ENCODE data around the gene ANP32B. TPM values are rescaled to one million over a fixed set of nuclear protein-coding genes. Genes with fewer than 3 reads are reported as not detected.
"Not testable (repeated sequence)": the region's sequence is repeated elsewhere in the genome, so short reads cannot be mapped to it uniquely, and the experiment has no call there.

Gene ANP32B
- 87.0 TPM for polyA plus RNA-seq

- no peaks in the 10 kb centered on the region for H3K36me3 Mint-ChIP-seq
- no peaks in the 10 kb centered on the region for H3K9me3 Mint-ChIP-seq
- peak within 1 kb of the TSS; percentile 89 to 94 (median 91) for H3K4me3 Mint-ChIP-seq
- peaks cover 24 to 28% (median 28%) of the 10 kb centered on the region in 3 donors for H3K4me1 Mint-ChIP-seq
- H3K27me3 Mint-ChIP-seq: no peaks in the 10 kb centered on the region
- H3K27ac Mint-ChIP-seq: peak within 1 kb of the TSS; percentile 93 to 98 (median 95)
These were observed at the start of gene ANP32B for GRCh38 chr9:97982683-97983588. ANP32B (plus strand) TSS chr9:97983341; CDS start chr9:97983556, 215 bp downstream.

GRCh38 chr9:97934321-97935115 is 48.6 kb upstream of the ANP32B start:
- peaks cover 6% of the 10 kb centered on the region for H3K27me3 Mint-ChIP-seq
- H3K36me3 Mint-ChIP-seq: peaks cover 2% of the 10 kb centered on the region
- no peak overlapping the region for H3K27ac Mint-ChIP-seq
- H3K4me1 Mint-ChIP-seq: peaks cover 10 to 23% (median 10%) of the 10 kb centered on the region in 3 donors
- no peaks in the 10 kb centered on the region for H3K9me3 Mint-ChIP-seq
- no peak overlapping the region for H3K4me3 Mint-ChIP-seq

- Mint-ChIP-seq H3K27ac (no peak overlapping the region), H3K36me3 (peaks cover 2% of the 10 kb centered on the region), H3K9me3 (no peaks in the 10 kb centered on the region), H3K27me3 (peaks cover 6% of the 10 kb centered on the region), H3K4me3 (no peak overlapping the region), H3K4me1 (peaks cover 10 to 23% (median 10%) of the 10 kb centered on the region in 3 donors)
These were observed 47.9 kb upstream of the ANP32B start for GRCh38 chr9:97935276-97935675.

- Mint-ChIP-seq H3K36me3 (no peaks in the 10 kb centered on the region), H3K27me3 (peaks cover 6% of the 10 kb centered on the region), H3K4me3 (no peak overlapping the region), H3K27ac (no peak overlapping the region), H3K4me1 (peaks cover 4 to 11% (median 5%) of the 10 kb centered on the region in 3 donors), H3K9me3 (no peaks in the 10 kb centered on the region)
These were observed 46.1 kb upstream of the ANP32B start for GRCh38 chr9:97936998-97937397.

GRCh38 chr9:97938081-97938644 is 45.0 kb upstream of the ANP32B start, which contains the start of gene HEMGN:
HEMGN (minus strand) TSS chr9:97938172; CDS start chr9:97938136, 36 bp downstream.
- Mint-ChIP-seq H3K27me3 (peaks cover 6% of the 10 kb centered on the region), H3K4me3 (peak within 1 kb of the TSS in 1 of 4 donors; percentile 66), H3K27ac (peak within 1 kb of the TSS in 1 of 3 donors; percentile 87), H3K36me3 (no peaks in the 10 kb centered on the region), H3K4me1 (peaks cover 4 to 11% (median 5%) of the 10 kb centered on the region in 3 donors), H3K9me3 (no peaks in the 10 kb centered on the region)

GRCh38 chr9:97940233-97940632 is 42.9 kb upstream of the ANP32B start:
- Mint-ChIP-seq H3K9me3 (no peaks in the 10 kb centered on the region), H3K36me3 (no peaks in the 10 kb centered on the region), H3K27ac (no peak overlapping the region)

GRCh38 chr9:97940741-97941140 is 42.4 kb upstream of the ANP32B start:
- Mint-ChIP-seq H3K4me3 (no peak overlapping the region), H3K27me3 (peaks cover 7% of the 10 kb centered on the region), H3K36me3 (no peaks in the 10 kb centered on the region), H3K9me3 (peaks cover 0 to 2% (median 0%) of the 10 kb centered on the region in 3 donors), H3K27ac (no peak overlapping the region), H3K4me1 (peaks cover 4 to 9% (median 5%) of the 10 kb centered on the region in 3 donors)

More at GRCh38 chr9:97940233-97940632, 42.9 kb upstream of the ANP32B start:
- H3K4me3 Mint-ChIP-seq: no peak overlapping the region
- H3K27me3 Mint-ChIP-seq: peaks cover 4% of the 10 kb centered on the region
- peaks cover 4 to 9% (median 5%) of the 10 kb centered on the region in 3 donors for H3K4me1 Mint-ChIP-seq

GRCh38 chr9:97941323-97941722 is 41.8 kb upstream of the ANP32B start:
- Mint-ChIP-seq H3K4me1 (peaks cover 4 to 9% (median 5%) of the 10 kb centered on the region in 3 donors), H3K36me3 (no peaks in the 10 kb centered on the region), H3K27me3 (peaks cover 7% of the 10 kb centered on the region), H3K9me3 (peaks cover 0 to 2% (median 0%) of the 10 kb centered on the region in 3 donors), H3K4me3 (no peak overlapping the region), H3K27ac (no peak overlapping the region)

GRCh38 chr9:97943308-97943855 is 39.8 kb upstream of the ANP32B start:
- no peak overlapping the region for H3K4me3 Mint-ChIP-seq
- H3K36me3 Mint-ChIP-seq: no peaks in the 10 kb centered on the region
- peaks cover 0 to 2% (median 0%) of the 10 kb centered on the region in 3 donors for H3K9me3 Mint-ChIP-seq
- H3K27me3 Mint-ChIP-seq: peaks cover 6% of the 10 kb centered on the region
- H3K27ac Mint-ChIP-seq: no peak overlapping the region
- peaks cover under 1 to 2% (median under 1%) of the 10 kb centered on the region in 3 donors for H3K4me1 Mint-ChIP-seq

- H3K9me3 Mint-ChIP-seq: peaks cover 0 to 2% (median 0%) of the 10 kb centered on the region in 3 donors
- no peak overlapping the region for H3K27ac Mint-ChIP-seq
- no peaks in the 10 kb centered on the region for H3K4me1 Mint-ChIP-seq
- peaks cover 8% of the 10 kb centered on the region for H3K27me3 Mint-ChIP-seq
- no peaks in the 10 kb centered on the region for H3K36me3 Mint-ChIP-seq
- no peak overlapping the region for H3K4me3 Mint-ChIP-seq
These were observed 38.5 kb upstream of the ANP32B start for GRCh38 chr9:97944612-97945011.

GRCh38 chr9:97945470-97945869 is 37.7 kb upstream of the ANP32B start:
- peaks cover 14% of the 10 kb centered on the region for H3K27me3 Mint-ChIP-seq
- H3K9me3 Mint-ChIP-seq, H3K4me1 Mint-ChIP-seq, H3K36me3 Mint-ChIP-seq, H3K27ac Mint-ChIP-seq, H3K4me3 Mint-ChIP-seq: not testable (repeated sequence)

GRCh38 chr9:97947094-97947493 is 36.0 kb upstream of the ANP32B start:
- H3K9me3 Mint-ChIP-seq, H3K36me3 Mint-ChIP-seq, H3K4me3 Mint-ChIP-seq, H3K4me1 Mint-ChIP-seq, H3K27ac Mint-ChIP-seq: not testable (repeated sequence)
- peaks cover 16% of the 10 kb centered on the region for H3K27me3 Mint-ChIP-seq

GRCh38 chr9:97950873-97951272 is 32.3 kb upstream of the ANP32B start:
- not testable (repeated sequence) for H3K27ac Mint-ChIP-seq, H3K4me1 Mint-ChIP-seq, H3K4me3 Mint-ChIP-seq, H3K9me3 Mint-ChIP-seq, H3K36me3 Mint-ChIP-seq
- peaks cover 13% of the 10 kb centered on the region for H3K27me3 Mint-ChIP-seq

GRCh38 chr9:97954550-97954989 is 28.6 kb upstream of the ANP32B start:
- Mint-ChIP-seq H3K36me3 (no peaks in the 10 kb centered on the region), H3K4me1 (peaks cover 0 to 1% (median 0%) of the 10 kb centered on the region in 3 donors), H3K4me3 (no peak overlapping the region), H3K27ac (no peak overlapping the region), H3K9me3 (no peaks in the 10 kb centered on the region), H3K27me3 (peaks cover 8% of the 10 kb centered on the region)
